ENCODE data around the gene ENPP7.

Gene ENPP7

DNA sequence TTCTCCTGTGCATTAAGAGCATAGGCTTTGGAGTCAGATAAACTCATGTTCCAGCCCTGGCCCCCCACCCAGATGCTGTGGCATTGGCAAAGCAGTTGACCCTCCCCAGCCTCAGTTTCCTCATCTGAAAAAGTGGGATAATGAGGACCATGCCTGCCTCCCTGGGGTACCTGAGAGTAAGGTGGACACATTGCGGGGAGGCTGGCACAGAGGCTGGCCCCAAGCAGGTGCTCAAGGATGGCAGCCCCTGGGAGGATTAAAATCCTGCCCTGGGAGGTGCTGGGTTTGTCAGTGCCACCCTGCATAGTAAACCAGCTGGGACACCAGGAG is 11.8 kb downstream of the ENPP7 start:
- H3K4me3 ChIP-seq (ENCODE audit: control insufficient read depth, low read depth, low read length) = no peak overlapping the region
- no peak for DNase-seq (ENCODE audit: low read depth)
- TF ChIP-seq, protein P1, sequence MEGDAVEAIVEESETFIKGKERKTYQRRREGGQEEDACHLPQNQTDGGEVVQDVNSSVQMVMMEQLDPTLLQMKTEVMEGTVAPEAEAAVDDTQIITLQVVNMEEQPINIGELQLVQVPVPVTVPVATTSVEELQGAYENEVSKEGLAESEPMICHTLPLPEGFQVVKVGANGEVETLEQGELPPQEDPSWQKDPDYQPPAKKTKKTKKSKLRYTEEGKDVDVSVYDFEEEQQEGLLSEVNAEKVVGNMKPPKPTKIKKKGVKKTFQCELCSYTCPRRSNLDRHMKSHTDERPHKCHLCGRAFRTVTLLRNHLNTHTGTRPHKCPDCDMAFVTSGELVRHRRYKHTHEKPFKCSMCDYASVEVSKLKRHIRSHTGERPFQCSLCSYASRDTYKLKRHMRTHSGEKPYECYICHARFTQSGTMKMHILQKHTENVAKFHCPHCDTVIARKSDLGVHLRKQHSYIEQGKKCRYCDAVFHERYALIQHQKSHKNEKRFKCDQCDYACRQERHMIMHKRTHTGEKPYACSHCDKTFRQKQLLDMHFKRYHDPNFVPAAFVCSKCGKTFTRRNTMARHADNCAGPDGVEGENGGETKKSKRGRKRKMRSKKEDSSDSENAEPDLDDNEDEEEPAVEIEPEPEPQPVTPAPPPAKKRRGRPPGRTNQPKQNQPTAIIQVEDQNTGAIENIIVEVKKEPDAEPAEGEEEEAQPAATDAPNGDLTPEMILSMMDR (IDR thresholded peaks at IDR 0.05; ENCODE audit: control insufficient read depth, insufficient read depth, low read depth, low read length, missing control alignments) = no peak

DNA sequence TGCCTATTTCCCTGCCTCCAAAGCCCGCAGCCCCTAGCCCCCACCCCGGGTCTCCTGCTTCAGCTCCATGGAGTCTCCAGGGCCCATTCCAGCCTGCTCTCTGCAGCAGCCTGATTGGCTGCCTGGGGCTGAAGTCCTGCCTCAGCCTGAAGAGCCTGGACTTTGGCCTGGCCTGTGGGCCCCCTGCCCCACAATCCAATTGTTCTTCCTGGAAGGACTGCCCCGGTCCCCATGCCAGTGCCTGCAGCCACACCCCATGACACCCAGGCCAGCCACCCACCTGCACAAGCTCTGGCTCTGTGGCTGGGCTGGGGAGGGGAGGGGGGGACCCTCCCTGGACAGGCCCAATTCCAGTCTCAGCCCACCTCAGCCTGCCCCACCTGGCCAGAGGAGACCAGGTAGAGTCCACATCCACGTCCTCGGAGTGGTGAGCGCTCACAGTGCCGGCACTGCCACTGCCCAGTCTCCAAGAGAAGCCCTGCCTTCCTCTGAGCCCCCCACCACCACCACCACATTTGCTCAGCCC is 12.3 kb downstream of the ENPP7 start:
- DNase-seq (ENCODE audit: low read depth) = no peak
- no peak overlapping the region for H3K4me3 ChIP-seq (ENCODE audit: control insufficient read depth, low read depth, low read length)
- TF ChIP-seq, protein P1 (IDR thresholded peaks at IDR 0.05; ENCODE audit: control insufficient read depth, insufficient read depth, low read depth, low read length, missing control alignments) = no peak

DNA sequence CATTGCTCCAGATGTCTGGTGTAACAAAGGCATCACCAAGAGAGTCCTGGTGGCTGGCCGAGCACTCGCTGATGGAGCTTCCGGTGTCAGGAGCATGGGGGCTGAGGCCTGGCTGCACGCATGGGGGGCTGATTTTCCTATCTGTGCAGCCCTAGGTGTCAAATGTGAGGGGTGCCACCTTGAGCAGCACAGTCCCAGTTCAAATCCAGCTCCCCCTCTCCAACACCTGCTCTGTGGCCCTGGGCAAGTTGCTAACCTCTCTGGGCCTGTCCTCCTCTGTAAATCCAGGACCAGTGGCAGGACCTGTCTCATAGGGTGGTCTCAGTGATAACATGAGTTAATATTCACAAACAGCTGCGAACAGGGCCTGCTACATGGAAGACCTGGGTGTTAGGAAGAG is 12.9 kb downstream of the ENPP7 start:
- no peak for DNase-seq (ENCODE audit: low read depth)
- TF ChIP-seq, protein P1 (IDR thresholded peaks at IDR 0.05; ENCODE audit: control insufficient read depth, insufficient read depth, low read depth, low read length, missing control alignments) = no peak

DNA sequence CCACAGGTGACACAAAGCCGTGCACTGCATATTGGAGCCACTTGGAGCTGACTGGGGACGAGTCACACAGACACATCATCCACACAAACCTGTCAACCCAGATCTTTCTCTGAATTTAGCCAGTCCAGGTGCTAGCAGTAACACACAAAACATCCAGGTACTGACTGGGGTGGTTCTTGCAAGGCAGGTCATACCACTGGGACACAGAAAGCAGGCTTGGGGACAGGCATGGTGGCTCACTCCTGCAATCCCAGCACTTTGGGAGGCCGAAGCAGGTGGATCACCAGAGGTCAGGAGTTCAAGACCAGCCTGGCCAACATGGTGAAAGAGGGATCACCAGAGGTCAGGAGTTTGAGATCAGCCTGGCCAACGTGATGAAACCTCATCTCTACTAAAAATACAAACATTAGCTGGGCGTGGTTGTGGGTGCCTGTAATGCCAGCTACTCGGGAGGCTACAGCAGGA is 14.9 kb downstream of the ENPP7 start:
- no peak overlapping the region for H3K4me3 ChIP-seq (ENCODE audit: control insufficient read depth, low read depth, low read length)
- TF ChIP-seq, protein P1 (IDR thresholded peaks at IDR 0.05; ENCODE audit: control insufficient read depth, insufficient read depth, low read depth, low read length, missing control alignments) = no peak
- DNase-seq (ENCODE audit: low read depth) = no peak

More for the DNA sequence above, 12.9 kb downstream of the ENPP7 start:
- no peak overlapping the region for H3K4me3 ChIP-seq (ENCODE audit: control insufficient read depth, low read depth, low read length)

DNA sequence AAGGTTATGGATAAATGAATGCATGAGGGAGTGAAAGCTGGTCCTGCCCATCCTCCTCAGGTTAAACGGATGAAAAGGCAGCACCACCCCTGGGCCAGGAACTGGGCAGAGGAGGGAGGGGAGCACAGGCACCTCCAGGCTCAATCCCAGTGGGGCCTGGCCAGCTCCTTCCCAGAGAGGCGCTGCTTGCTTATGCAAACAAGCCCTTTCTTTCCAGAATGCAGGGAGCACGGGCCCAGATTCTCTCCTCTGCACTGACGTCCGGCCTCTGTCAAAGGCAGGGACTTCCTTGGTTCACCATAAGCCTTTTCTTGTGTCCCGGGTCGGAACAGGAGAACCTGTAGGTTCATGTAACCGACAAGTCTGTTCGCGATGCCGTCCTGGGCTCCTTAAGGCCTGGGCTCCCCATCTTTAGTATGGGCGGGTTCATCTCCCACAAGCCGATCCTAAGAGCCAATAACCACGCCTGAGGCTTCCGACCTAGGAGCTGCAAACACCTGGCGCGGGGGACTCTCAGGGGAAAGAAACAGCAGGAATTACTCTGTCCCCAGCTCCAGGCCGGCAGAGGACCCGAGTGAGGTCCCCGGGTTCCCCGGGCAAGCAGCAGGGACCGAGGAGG is 16.3 kb downstream of the ENPP7 start:
- DNase-seq (ENCODE audit: low read depth) = no peak
- TF ChIP-seq, protein P1 (IDR thresholded peaks at IDR 0.05; ENCODE audit: control insufficient read depth, insufficient read depth, low read depth, low read length, missing control alignments) = no peak
- no peak overlapping the region for H3K4me3 ChIP-seq (ENCODE audit: control insufficient read depth, low read depth, low read length)

DNA sequence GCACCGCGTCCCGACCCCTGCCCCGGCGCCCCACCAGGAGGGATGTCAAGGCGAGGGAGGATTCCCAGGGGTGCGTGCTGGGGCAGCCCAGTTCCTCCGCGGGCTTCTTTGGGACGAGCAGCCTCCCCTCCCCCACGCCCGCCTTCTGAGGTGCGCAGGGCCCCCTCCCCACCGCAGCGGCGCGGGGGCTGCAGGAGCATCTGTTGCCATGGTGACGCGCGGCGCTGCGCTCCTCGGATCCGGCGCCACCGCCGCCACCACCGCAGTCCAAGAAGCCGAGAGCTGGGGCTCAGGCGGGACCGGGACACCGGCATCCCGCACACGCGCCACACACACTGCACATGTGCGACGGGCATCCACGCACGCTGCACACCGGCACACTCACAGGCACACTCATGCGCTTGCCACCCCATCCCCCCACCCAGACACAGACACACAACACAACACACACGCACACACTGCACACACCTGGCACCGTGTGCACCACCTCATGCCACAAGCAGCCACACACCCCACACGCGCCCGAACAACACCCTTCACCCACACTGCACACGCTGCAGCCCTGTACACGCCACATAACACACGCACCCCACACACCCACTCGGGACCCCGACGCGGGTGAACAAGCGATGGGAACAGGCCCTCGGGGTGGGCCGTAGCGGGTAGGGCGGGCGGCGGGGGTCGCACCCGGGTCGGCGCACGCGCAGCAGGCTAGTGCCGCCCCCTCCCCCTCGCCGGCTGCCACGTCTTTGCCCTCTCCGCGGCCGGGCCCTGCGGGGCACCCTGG is 17.0 kb downstream of the ENPP7 start:
- no peak for DNase-seq (ENCODE audit: low read depth)
- TF ChIP-seq, protein P1 (IDR thresholded peaks at IDR 0.05; ENCODE audit: control insufficient read depth, insufficient read depth, low read depth, low read length, missing control alignments) = no peak
- no peak overlapping the region for H3K4me3 ChIP-seq (ENCODE audit: control insufficient read depth, low read depth, low read length)
